Gastroesophageal sphincter (tissue), 3 donors: ENCODE results near the gene DOK1.

Experiments used
- POLR2A ChIP-seq, 2 donors: fragments of 450-650 bp; IDR thresholded peaks; one replicate each; pipeline ENCODE4 v1.6.1; 2017; ENCODE audit warnings: antibody characterized with exemption in 2 of 2, mild to moderate bottlenecking in 2 of 2, moderate library complexity in 1 of 2
- TF ChIP-seq, protein P1 (sequence below), 4 experiments: fragments of 200-600 bp in 2 of 4; fragments of 450-650 bp in 2 of 4; sonication (generic) in 1 of 4; IDR thresholded peaks; one replicate each; pipeline ENCODE4 v1.5.1; 2017 to 2019; ENCODE audit warnings: antibody characterized with exemption in 4 of 4, mild to moderate bottlenecking in 2 of 4, moderate library complexity in 2 of 4

DNA sequence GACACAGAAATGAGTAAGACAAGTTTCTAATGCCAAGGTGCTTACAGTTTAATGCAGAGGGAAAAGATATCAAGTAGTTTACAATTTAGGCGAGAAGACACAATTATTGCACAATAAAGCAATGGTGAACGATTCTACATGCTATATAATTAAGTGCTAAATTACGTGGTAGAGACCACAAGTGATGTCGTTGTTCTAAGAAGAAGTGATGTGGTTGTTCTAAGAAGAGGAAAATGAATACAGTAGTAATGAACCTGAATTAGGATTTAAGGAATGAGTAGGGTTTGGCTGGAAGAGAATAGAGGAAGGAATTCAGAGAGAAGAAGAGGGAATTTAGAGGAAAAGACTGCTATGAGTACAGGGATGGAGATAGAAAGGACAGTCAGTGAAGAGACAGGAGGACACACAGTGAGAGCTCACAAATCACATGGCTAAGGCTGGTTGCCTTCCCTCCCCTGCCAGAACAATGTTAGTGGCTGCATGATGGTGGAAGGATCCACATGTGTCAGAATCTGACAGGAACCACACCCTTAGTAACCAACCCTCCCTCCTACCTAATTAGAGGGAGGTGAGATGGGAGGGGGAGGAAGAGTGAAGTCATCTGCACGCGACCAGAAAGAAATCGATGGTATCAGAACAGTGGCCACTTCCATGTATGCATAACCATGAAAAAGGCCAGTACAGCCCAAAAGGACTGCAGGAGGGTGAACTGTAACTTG is 48.9 kb downstream of the DOK1 start:
- TF ChIP-seq, protein P1, sequence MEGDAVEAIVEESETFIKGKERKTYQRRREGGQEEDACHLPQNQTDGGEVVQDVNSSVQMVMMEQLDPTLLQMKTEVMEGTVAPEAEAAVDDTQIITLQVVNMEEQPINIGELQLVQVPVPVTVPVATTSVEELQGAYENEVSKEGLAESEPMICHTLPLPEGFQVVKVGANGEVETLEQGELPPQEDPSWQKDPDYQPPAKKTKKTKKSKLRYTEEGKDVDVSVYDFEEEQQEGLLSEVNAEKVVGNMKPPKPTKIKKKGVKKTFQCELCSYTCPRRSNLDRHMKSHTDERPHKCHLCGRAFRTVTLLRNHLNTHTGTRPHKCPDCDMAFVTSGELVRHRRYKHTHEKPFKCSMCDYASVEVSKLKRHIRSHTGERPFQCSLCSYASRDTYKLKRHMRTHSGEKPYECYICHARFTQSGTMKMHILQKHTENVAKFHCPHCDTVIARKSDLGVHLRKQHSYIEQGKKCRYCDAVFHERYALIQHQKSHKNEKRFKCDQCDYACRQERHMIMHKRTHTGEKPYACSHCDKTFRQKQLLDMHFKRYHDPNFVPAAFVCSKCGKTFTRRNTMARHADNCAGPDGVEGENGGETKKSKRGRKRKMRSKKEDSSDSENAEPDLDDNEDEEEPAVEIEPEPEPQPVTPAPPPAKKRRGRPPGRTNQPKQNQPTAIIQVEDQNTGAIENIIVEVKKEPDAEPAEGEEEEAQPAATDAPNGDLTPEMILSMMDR (IDR thresholded peaks at IDR 0.05), result no peak
- TF ChIP-seq POLR2A (IDR thresholded peaks at IDR 0.05), result no peak
